ENCODE results near the gene FTCD.

The FTCD gene

DNA sequence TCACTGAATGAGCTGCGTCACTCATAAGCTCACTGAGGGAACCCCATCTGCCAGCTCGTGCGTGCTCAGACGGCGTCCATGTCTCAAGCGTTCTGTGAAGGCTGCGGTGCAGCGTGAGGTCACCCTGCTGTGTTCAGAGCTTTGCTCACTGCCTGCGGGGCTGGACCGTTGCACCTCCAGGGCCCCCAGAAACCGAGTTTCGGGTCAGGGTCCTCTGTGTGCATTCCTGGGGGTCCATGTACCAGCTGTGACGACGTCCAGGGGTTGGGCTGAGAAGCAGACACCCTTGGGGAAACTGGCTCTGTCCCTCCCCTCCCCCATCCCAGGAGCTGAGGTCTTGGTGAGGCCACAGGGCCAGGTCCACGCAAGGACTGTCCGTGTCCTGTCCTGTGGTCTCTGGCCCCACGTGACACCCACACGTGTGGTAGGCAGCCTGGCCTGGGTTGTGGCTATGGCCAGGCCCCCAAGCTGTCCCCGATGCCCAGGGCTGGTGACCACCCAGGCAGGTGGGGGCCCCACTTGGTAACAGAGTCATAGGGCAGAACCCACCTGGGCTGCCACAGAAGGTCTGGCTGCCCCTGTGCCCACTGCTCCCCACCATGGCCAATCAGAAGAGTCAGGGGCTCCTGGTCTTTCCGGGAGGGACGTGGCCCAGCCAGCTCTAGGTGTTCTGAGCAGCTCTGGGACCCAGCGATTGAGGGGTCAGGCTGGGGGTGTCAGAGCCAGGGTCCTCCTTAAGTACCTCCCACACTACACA, 24.4 kb downstream of the FTCD start:
- Mint-ChIP-seq H3K4me3 (no peak overlapping the region), H3K4me1 (ENCODE audit: low read depth) (no peaks in the 10 kb centered on the region), H3K36me3 (ENCODE audit: low read depth) (no peaks in the 10 kb centered on the region), H3K9me3 (no peaks in the 10 kb centered on the region), H3K27ac (no peak overlapping the region), H3K27me3 (peaks cover 2% of the 10 kb centered on the region)
- DNase-seq: no peak

DNA sequence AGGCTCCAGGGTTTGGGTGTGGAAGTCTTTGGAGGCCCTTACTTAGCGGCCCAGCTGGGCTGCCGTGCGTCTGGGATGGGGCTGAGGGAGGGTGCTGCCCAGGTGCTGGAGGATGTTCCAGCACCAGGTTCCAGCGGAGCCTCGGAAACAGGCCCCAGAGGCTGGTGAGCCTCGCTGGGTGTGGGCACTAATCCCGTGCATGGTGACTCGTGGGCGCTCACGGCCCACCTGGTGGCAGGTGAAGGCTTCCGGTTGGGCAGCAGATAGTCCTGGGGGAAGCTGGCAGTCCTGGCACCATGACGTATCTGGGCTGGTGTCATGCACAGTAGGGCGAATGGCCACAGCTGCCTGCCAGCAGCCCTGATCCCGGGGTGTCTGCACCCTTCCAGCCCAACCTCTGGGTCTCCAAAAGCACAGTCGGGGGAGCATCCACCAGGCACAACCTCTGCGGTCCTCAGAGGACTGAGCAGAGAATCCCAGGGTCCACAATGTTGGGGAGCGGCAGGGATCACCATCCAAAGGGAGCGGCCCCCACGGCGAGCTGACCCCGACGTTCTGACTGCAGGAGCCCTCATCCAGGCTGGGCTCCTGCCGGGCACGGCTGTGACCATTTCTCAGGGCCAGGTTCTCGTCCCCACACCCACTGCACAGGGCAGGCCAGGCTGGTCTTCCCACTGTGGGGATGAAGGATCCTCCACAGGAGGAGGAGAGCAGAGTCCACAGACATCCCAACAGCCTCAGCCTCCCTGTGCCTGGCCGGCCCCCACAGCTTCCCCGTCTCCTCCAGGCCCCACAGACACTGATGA, 25.3 kb downstream of the FTCD start:
- H3K36me3 Mint-ChIP-seq (ENCODE audit: low read depth): no peaks in the 10 kb centered on the region
- no peaks in the 10 kb centered on the region for H3K9me3 Mint-ChIP-seq
- no peaks in the 10 kb centered on the region for H3K4me1 Mint-ChIP-seq (ENCODE audit: low read depth)
- no peak overlapping the region for H3K27ac Mint-ChIP-seq
- DNase-seq: no peak
- no peaks in the 10 kb centered on the region for H3K27me3 Mint-ChIP-seq
- H3K4me3 Mint-ChIP-seq: no peak overlapping the region

DNA sequence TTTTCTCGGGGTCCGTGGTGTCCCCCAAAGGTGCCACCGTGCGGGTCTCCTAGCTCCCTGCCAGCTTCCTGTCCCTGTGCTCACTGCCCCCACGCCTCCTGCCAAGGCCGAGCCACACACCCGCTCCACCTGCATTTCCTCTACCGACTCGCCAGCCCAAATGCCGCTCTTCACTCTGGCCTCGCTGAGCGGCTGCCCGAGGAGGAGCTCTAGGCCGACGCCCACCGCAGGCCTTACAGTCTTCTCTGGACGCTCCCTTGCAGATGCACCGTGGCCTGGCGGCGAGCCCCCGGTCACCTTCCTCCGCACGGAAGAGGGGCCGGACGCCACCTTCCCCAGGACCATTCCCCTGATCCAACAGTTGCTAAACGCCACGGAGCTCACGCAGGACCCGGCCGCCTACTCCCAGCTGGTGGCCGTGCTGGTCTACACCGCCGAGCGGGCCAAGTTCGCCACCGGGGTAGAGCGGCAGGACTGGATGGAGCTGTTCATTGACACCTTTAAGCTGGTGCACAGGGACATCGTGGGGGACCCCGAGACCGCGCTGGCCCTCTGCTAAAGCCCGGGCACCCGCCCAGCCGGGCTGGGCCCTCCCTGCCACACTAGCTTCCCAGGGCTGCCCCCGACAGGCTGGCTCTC, 26.3 kb downstream of the FTCD start:
- Mint-ChIP-seq H3K36me3 (ENCODE audit: low read depth) (no peaks in the 10 kb centered on the region), H3K27ac (no peak overlapping the region), H3K27me3 (no peaks in the 10 kb centered on the region), H3K4me3 (no peak overlapping the region), H3K9me3 (no peaks in the 10 kb centered on the region), H3K4me1 (ENCODE audit: low read depth) (no peaks in the 10 kb centered on the region)
- DNase-seq: no peak

DNA sequence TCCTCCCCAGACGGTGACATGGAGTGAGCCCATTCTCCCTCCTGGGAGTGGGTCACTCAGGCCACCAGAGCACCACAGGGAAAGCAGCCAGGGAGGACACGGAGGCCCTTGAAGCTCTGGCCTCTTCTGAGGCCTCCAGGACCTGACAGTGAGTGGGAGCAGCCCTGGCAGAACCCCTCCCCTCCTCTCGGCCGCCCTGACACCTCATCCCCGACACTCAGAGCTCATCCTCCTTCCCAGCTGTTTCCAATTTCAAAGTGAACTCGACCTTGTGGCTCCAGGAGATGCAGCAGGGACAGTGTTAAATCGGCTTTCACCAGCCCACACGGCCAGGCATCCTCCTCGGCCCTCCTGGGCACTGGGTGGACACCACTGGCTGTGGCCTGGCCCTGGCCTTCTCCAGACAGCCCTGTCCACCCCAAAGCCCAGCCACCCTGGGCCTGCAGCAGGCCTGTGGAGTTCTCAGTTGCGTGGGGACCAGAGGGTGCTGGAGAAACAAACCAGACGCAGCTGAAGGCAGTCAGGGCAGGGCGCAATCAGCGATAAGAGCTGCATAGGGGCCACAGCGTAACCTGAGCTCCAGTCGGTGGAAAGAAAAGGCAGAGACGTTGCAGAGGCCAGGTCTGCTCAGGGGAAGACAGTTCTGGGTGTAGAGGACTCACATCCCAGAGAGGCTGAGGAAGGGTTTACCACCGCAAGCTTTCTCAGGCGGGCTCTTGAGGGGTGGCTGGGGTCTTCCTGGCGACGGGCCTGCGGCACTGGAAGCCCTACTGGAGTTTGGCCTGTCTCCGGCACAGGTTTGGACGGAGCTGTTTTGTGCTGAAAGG, 27.1 kb downstream of the FTCD start:
- H3K4me3 Mint-ChIP-seq: no peak overlapping the region
- no peaks in the 10 kb centered on the region for H3K36me3 Mint-ChIP-seq (ENCODE audit: low read depth)
- DNase-seq: no peak
- no peaks in the 10 kb centered on the region for H3K9me3 Mint-ChIP-seq
- no peaks in the 10 kb centered on the region for H3K27me3 Mint-ChIP-seq
- H3K27ac Mint-ChIP-seq: no peak overlapping the region
- H3K4me1 Mint-ChIP-seq (ENCODE audit: low read depth): no peaks in the 10 kb centered on the region

DNA sequence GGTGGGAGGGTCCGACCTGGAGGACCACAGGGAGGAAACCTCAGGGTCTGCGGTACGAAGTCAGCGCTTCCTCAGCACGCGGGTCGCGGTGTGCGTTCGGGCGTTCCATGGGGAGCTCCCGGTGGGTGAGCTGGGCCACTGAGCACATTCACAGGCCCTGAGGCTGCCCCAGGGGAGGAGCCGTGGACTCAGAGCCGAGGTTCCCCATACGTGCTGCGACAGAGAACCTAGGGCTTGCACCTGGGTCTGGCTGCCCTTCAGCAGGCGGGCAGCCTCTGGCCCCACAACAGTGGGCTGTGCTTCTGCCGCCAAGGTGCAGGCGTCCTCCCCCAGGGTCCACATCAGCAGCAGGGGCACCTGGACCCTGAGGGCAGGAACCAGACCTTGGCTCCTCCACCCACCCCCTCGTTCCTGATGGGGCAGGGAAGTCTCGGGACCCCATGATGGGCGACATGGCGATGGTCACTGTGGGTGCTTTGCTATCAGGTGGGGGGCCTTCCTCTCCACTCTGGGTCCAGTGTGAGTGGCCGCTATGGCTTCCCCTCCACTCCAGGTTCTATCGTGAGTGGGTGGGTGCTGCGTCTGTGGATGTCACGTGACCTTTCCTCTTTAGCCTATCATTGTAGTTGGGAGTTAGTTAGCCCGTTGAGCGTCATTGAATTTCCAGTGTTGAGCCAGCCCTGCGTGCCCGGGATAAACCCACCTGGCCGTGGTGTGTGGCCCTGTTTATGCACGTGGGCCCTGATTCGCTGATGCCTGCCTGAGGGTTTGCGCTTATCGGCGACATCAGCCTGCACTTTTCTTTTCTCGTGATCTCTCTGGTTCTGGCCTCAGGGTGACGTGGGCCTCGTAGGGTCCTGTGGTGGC, 27.9 kb downstream of the FTCD start:
- Mint-ChIP-seq H3K36me3 (ENCODE audit: low read depth) (no peaks in the 10 kb centered on the region), H3K4me1 (ENCODE audit: low read depth) (no peaks in the 10 kb centered on the region), H3K4me3 (no peak overlapping the region), H3K27me3 (no peaks in the 10 kb centered on the region), H3K27ac (no peak overlapping the region), H3K9me3 (no peaks in the 10 kb centered on the region)
- DNase-seq: no peak

DNA sequence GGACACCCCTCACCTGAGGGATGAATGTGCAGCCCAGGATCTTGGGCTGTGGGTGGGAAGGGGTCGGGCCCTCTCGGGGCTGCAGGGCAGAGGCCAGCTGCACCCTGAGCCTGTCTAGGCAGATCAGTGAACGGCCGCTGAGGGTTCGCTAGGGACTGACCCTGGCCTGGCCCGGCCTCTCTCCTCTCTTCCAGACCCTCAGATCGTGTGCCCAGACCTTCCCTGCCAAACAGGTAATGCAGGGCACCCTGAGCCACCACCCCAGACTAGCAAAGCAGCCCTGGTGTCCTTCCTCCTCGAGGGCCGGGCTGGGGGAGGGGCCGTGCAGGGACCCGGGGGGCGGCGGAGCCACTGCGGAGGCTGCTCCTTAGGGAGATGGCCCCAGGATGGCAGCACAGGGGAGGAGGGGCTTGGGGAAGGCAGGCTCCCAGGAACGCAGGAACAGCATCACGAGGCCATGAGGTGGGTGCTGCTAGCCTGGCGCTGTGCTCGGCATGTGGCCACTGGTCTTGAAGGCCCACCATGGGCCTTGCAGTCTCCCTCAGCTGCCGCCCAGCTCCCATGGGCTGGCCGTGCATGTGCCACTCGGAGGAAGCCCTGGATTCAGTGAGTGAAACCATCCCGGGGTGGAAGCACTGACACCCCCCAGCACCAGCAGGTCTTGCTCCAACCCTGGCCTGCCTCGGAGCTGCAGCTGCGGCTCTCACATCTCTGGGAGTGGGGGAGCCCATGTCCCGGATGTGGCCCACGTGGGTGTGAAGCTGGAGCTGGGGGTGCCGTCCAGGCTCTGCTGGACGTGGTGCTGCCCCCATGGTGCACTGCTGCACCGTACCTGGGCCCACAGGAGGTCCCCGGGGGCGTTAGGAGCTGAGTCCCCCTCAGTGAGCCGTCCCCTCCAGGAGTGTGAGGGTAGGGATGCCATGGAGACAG, 28.8 kb downstream of the FTCD start:
- peak; percentile 20 for DNase-seq
- no peaks in the 10 kb centered on the region for H3K4me1 Mint-ChIP-seq (ENCODE audit: low read depth)
- no peaks in the 10 kb centered on the region for H3K27me3 Mint-ChIP-seq
- no peak overlapping the region for H3K27ac Mint-ChIP-seq
- H3K9me3 Mint-ChIP-seq: no peaks in the 10 kb centered on the region
- no peak overlapping the region for H3K4me3 Mint-ChIP-seq
- H3K36me3 Mint-ChIP-seq (ENCODE audit: low read depth): no peaks in the 10 kb centered on the region

DNA sequence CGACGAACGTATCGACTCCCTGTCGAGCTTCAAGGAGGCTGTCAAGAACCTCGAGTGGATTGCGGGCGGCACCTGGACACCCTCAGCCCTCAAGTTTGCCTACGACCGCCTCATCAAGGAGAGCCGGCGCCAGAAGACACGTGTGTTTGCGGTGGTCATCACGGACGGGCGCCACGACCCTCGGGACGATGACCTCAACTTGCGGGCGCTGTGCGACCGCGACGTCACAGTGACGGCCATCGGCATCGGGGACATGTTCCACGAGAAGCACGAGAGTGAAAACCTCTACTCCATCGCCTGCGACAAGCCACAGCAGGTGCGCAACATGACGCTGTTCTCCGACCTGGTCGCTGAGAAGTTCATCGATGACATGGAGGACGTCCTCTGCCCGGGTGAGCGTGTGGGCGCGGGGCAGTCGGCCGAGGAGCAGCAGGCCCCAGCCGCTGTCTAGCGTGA, 29.5 kb downstream of the FTCD start:
- no peak overlapping the region for H3K27ac Mint-ChIP-seq
- DNase-seq: no peak
- H3K36me3 Mint-ChIP-seq (ENCODE audit: low read depth): no peaks in the 10 kb centered on the region
- no peaks in the 10 kb centered on the region for H3K9me3 Mint-ChIP-seq
- H3K4me3 Mint-ChIP-seq: no peak overlapping the region
- H3K4me1 Mint-ChIP-seq (ENCODE audit: low read depth): no peaks in the 10 kb centered on the region
- H3K27me3 Mint-ChIP-seq: no peaks in the 10 kb centered on the region

DNA sequence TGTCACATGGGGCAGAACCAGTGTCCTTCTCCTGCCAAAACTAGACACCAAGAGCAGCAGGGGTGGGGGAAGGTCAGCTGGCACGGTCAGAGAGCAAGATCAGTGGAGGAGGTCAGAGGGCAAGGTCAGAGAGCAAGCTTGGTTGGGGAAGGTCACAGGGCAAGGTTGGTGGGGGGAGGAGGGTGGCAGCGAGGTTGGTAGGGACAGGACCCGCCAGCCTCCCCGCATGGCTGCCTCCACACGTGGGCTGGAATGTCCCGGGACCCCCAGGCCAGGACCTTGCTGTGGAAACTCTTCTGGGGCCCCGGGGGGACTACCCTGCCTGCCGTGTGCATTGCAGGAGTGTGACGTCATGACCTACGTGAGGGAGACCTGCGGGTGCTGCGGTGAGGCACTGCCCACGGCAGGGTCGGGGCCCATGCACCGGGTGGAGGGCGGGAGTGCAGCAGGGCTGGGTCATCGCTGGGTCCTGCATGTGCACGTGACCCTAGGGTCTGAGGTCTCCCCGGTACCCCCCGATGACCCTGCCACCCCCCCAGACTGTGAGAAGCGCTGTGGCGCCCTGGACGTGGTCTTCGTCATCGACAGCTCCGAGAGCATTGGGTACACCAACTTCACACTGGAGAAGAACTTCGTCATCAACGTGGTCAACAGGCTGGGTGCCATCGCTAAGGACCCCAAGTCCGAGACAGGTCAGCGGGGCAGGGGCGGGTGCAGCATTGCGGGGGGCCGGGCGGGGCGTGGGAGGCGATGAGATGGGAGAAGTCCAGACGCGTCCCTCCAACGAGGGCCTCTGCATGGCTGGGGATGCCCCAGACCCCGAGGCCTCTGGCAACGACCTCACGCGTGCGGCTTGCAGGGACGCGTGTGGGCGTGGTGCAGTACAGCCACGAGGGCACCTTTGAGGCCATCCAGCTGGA, 30.2 kb downstream of the FTCD start:
- H3K27me3 Mint-ChIP-seq: no peaks in the 10 kb centered on the region
- no peaks in the 10 kb centered on the region for H3K36me3 Mint-ChIP-seq (ENCODE audit: low read depth)
- peak; percentile 20 for DNase-seq
- H3K27ac Mint-ChIP-seq: no peak overlapping the region
- no peak overlapping the region for H3K4me3 Mint-ChIP-seq
- no peaks in the 10 kb centered on the region for H3K4me1 Mint-ChIP-seq (ENCODE audit: low read depth)
- no peaks in the 10 kb centered on the region for H3K9me3 Mint-ChIP-seq

DNA sequence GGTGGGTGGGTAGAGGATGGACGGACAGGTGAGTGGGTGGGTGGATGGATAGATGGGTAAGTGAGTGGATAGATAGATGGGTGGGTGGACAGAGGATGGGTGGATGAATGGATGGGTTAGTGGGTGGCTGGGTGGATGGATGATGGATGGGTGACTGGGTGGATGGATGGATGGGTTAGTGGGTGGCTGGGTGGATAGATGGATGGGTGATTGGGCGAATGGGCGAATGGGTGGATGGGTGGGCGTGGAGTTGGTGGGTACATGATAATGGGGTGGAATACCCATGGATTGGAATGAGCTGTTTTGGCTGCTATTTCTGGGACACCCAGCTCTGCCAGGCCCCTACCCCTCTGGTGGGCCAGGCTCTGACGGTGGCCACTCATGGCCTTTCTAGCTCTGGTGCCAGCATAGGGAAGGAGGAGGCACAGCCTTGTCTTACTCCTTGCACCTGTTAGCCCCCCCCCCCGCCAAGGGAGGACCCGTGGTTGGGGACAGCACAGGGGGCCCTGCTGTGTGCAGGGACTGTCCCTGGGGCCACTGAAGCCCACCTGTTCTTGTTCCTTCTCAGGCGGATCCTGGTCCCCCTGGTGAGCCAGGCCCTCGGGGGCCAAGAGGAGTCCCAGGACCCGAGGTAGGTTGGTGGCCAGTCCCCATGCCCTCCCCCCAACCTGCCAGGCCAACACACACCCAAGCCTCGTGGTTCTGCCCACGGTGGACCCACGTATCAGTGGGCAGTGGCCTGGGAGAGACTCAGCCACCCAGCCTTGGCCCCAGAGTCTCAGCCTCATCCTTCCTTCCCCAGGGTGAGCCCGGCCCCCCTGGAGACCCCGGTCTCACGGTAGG, 31.1 kb downstream of the FTCD start:
- H3K4me3 Mint-ChIP-seq: no peak overlapping the region
- no peaks in the 10 kb centered on the region for H3K27me3 Mint-ChIP-seq
- peak; percentile 23 for DNase-seq
- no peak overlapping the region for H3K27ac Mint-ChIP-seq
- no peaks in the 10 kb centered on the region for H3K36me3 Mint-ChIP-seq (ENCODE audit: low read depth)
- no peaks in the 10 kb centered on the region for H3K9me3 Mint-ChIP-seq
- no peaks in the 10 kb centered on the region for H3K4me1 Mint-ChIP-seq (ENCODE audit: low read depth)

DNA sequence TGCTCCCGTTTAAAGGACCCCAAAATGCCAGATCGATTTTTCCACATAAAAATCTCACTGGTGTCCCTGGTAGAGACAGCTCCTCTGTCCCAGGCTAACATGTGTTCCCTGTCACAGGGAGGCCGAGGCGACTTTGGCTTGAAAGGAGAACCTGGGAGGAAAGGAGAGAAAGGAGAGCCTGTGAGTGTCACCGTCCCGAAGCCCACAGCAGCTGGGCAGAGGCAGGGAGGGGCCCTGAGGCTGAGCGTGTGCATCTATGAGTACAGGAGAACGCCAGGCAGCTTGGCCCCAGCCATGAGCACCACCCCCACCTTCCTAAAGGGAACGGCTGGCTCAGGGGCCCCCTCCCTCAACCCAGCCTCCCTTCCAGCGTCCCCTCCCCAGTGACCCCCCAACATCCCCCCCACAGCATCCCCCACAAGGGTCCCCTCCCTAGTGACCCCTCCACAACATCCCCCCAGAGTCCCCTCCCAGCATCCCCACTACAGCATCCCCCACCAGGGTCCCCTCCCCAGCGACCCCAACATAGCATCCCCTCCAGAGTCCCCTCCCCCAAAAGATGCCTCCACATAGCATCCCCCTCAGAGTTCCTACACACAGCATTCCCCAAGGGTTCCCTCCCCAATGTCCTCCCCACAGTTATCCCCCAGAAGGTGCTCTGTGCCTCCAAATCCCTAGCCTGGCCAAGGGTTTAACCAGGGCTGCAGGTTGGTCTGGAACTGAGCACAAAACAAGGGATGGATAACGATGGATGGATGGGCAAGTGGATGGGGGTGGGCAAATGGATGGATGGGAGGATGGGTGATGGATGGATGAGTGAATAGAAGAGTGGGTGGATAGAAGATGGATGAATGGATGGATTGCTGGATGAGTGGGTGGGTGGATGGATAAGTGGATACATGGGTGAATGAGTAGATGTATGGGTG, 32.4 kb downstream of the FTCD start:
- no peak overlapping the region for H3K4me3 Mint-ChIP-seq
- H3K4me1 Mint-ChIP-seq (ENCODE audit: low read depth): no peaks in the 10 kb centered on the region
- peak; percentile 12 for DNase-seq
- H3K36me3 Mint-ChIP-seq (ENCODE audit: low read depth): no peaks in the 10 kb centered on the region
- H3K27me3 Mint-ChIP-seq: no peaks in the 10 kb centered on the region
- no peak overlapping the region for H3K27ac Mint-ChIP-seq
- H3K9me3 Mint-ChIP-seq: no peaks in the 10 kb centered on the region

DNA sequence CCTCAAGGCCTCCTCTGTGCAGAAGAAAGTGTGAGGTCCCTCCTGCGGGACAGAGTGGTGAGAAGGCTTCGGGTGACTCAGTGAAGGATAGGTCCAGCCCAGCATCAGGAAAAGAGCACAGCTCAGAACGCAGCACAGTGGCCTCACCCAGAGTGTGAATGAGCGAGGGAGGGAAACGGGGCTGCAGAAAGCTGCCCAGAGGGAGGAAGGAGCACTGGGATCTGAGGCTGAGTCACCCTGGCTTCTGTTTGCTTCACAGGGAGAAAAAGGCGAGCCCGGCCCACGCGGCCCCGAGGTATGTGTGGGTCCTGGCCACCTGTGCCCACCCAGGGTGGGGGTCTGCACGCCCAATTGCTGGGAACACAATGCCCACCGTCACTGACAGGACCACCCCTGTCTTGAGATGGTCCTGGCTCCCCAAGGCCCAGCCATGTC, 33.1 kb downstream of the FTCD start:
- no peaks in the 10 kb centered on the region for H3K4me1 Mint-ChIP-seq (ENCODE audit: low read depth)
- no peak overlapping the region for H3K4me3 Mint-ChIP-seq
- no peaks in the 10 kb centered on the region for H3K9me3 Mint-ChIP-seq
- no peaks in the 10 kb centered on the region for H3K27me3 Mint-ChIP-seq
- DNase-seq: peak; percentile 6
- no peak overlapping the region for H3K27ac Mint-ChIP-seq
- no peaks in the 10 kb centered on the region for H3K36me3 Mint-ChIP-seq (ENCODE audit: low read depth)
